T-helper 9 cell (primary cell): ENCODE results near the gene TAL1.

Experiments used
- DNase-seq: peaks from one replicate; pipeline ENCODE4 v3.0.0-alpha.2; 2020

Gene TAL1

GRCh38 chr1:47186267-47187185 lies 45.5 kb downstream of the TAL1 start:
- no peak for DNase-seq

GRCh38 chr1:47184822-47185677 lies 47.0 kb downstream of the TAL1 start:
- no peak for DNase-seq

- no peak for DNase-seq
Measured at GRCh38 chr1:47184090-47184821, 47.8 kb downstream of the TAL1 start.

GRCh38 chr1:47183308-47184089 lies 48.5 kb downstream of the TAL1 start:
- no peak for DNase-seq

- DNase-seq: no peak
Measured at GRCh38 chr1:47182676-47183235, 49.3 kb downstream of the TAL1 start.

GRCh38 chr1:47181955-47182675 lies 49.9 kb downstream of the TAL1 start:
- no peak for DNase-seq

GRCh38 chr1:47181095-47181954 lies 50.7 kb downstream of the TAL1 start:
- no peak for DNase-seq

GRCh38 chr1:47180603-47181094 lies 51.4 kb downstream of the TAL1 start:
- DNase-seq: no peak

- DNase-seq: no peak
Measured at GRCh38 chr1:47179988-47180563, 51.9 kb downstream of the TAL1 start.

GRCh38 chr1:47179017-47179987 lies 52.7 kb downstream of the TAL1 start:
- peak; percentile 53 for DNase-seq

- no peak for DNase-seq
Measured at GRCh38 chr1:47178654-47179016, 53.4 kb downstream of the TAL1 start.

GRCh38 chr1:47178020-47178419 lies 54.0 kb downstream of the TAL1 start:
- no peak for DNase-seq

GRCh38 chr1:47175227-47175934 lies 56.6 kb downstream of the TAL1 start:
- peak; percentile 17 for DNase-seq

- no peak for DNase-seq
Measured at GRCh38 chr1:47174656-47175020, 57.4 kb downstream of the TAL1 start.

- no peak for DNase-seq
Measured at GRCh38 chr1:47172782-47173181, 59.2 kb downstream of the TAL1 start.
